ENCODE results near the gene SYPL2.

SYPL2 gene

GRCh38 chr1:109493805-109494539 is 27.6 kb downstream of the SYPL2 start, which contains the start of gene CYB561D1:
Gene CYB561D1 (plus strand): TSS chr1:109494094. CDS start chr1:109494140, 46 bp downstream.
- peak; percentile 67 for DNase-seq

DNA sequence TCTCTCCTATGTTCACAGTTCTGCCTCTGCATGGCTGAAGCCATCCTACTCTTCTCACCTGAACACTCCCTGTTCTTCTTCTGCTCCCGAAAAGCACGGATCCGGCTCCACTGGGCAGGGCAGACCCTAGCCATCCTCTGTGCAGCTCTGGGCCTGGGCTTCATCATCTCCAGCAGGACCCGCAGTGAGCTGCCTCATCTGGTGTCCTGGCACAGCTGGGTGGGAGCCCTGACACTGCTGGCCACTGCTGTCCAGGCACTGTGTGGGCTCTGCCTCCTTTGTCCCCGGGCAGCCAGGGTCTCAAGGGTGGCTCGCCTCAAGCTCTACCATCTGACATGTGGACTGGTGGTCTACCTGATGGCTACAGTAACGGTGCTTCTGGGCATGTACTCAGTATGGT is 29.4 kb downstream of the SYPL2 start:
- DNase-seq = no peak

DNA sequence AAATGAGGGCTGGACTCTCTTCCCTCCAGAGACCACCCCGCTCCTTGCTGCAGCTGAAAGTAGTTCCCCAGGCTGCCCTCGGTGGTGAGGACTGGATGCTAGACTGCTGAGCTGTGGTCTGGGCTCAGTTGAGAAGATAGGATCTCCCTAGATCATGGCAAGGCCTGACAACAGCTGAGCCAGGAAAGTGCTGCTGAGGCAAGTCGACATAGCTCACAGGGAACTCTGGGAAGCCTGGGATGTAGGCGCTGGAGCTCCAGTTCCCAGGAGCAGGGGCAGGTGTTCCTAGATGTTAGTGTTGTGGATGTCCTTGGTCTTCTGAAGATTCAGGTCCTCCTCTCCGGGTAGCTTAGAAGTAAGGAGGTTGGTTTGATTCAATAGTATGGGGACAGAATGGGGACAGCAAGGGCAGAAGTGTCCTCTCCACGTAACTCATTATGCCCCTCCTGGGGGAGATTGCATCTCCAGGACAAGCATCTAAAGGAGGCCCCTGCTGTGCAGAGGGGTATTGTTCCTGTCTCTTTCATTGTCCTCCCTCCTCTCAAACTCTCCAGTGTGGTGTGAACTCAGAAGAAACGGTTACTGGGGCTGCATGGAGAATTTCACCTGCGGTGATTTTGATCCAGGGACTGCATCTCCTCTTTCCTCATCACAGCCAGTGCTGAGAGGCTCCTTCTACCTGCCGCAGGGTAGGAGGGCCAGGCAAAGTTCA is 31.3 kb downstream of the SYPL2 start:
- no peak for DNase-seq

DNA sequence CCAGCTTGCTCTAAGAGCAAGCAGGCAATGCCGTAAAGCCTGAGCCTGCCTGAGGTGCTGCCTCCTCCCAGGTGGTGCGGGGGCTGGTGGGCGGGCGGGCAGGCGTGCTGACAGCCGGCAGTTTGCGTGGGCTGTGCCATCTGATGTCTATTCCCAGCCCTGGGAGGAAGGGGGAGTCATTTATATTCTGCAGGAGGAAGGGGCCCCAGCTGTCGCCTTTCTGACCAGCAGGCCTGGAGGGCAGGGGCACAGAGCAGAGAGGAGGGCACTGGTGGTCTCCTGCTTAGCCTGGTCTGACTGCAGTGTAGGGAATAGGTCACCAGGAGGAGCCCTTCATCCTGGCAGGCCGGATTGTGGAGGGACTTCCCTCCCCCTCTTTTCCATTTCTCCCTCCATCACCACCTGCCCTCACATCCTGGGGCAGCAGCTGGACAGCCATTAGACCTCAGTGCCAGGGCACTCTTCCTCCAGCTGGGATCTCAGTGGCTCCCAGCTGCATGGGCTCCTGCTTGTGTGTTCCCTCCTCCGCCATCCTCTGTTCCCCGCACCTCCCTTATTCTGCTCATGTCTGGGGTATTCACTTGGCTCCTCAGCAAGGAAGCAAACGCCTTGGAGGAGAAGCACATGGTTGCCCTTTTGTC is 31.9 kb downstream of the SYPL2 start:
- DNase-seq = no peak

- no peak for DNase-seq
Observed at GRCh38 chr1:109499081-109499480, 32.7 kb downstream of the SYPL2 start.

- DNase-seq = no peak
Observed at GRCh38 chr1:109499661-109500536, 33.6 kb downstream of the SYPL2 start.

DNA sequence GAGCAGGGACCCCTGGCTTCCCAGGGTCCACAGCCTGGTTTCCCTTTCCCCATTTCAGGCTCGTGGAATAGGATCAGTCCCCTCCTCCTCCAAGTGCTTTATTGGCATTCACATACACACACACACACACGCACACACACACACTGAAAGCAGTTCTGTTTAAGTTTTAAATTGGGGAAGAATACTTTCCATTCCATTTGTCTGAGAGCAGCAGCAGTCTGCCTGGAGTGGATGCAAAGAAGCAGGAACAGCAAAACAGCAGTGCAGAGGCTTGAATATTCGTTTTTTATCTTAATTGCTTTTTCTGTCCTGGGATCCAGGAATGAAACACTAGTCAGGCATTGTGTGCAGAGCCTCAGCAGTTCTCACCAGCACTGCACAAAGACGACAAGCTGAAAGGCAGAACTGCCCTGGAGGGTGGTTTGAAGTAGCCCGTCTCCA is 34.6 kb downstream of the SYPL2 start:
- no peak for DNase-seq

DNA sequence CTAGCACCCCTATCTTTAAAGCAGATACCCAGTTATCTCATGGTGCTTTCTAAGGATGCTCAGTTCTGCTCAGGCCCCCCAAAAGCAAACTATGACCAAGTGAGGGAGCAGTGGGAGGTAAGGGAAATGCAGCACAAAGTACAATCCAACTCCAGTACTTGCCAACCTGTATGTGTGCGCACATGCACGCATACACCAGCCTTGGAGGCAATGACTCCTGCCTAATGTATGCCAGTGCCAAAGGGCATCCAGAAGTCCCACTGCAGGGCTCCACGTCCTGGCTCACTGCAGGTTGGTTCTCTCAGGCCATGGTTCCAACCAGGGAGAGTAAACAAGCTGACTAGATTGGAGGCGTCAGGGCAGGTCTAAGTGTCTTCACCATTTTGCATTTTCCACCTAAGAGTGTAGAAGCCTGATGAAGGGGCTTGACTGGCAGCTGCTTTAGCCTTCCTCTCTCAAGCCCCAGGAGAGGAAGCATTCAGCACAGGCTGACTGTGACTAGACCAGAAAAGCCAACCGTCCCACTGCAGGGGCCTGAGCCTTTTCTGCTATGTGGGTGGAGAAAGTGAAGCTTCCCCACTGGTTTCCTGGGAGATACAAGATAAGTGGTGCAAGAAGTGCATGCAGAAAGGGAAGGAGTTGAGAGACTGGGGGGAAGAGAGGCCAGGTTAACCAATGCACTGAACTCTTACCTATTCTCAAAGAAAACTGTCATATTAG is 35.5 kb downstream of the SYPL2 start:
- no peak for DNase-seq

- no peak for DNase-seq
Observed at GRCh38 chr1:109502364-109502851, 36.1 kb downstream of the SYPL2 start.

GRCh38 chr1:109503935-109504334 is 37.6 kb downstream of the SYPL2 start:
- no peak for DNase-seq

- DNase-seq = no peak
Observed at GRCh38 chr1:109504974-109505373, 38.6 kb downstream of the SYPL2 start.

DNA sequence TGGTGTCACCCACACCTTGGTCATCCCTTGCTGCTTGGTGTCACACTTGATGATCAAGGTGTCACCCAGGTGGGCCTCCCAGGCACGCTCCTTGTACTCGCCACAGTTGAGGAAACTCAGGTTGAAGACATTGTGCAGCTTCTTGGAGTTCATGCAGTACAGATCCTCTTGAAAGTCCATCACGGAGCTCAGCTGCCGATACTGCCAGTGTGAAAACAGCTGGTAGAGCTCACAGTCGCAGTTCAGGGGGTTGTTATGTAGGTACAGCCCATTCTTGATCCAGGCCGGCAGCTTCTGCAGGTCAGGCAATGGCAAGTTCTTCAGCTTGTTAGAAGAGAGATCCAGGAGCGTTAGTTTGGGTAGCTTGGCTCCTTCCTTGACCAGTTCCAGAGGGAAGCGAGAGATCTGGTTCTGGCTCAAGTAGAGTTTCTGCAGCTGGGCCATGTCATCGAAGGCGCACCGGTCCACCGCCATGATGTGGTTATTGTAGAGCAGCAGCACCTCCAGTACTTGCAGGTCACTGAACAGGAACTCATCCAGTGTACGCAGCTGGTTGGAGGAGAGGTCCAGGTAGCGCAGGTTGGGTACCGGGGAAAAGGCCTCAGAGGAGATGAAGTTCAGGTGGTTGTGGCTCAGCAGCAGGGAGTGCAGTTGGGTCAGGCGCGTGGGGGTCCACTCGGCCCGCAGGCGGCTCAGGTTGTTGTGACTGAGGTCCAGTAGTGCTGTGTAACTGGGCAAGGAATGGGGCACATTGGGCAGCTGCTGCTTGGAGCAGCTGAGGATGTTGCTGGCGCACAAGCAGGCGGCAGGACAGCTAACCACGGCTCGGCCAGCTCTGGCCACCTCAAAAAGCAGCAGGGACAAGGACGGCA is 41.9 kb downstream of the SYPL2 start:
- no peak for DNase-seq

DNA sequence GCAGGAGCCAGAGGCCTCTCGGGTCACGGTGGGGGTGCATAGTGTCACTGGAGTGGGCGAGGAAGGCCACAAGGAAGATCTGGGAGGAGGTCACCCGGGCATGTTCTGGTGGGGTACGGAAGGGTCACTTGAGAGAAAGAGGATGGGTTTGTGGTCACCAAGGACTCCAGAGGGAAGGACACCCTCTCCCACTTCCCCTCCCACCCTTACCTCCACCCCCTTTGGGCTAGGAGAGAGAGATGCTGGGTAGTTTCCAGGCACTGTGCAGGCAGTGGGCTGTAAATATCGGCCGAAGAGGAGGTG is 42.5 kb downstream of the SYPL2 start:
- DNase-seq = no peak

DNA sequence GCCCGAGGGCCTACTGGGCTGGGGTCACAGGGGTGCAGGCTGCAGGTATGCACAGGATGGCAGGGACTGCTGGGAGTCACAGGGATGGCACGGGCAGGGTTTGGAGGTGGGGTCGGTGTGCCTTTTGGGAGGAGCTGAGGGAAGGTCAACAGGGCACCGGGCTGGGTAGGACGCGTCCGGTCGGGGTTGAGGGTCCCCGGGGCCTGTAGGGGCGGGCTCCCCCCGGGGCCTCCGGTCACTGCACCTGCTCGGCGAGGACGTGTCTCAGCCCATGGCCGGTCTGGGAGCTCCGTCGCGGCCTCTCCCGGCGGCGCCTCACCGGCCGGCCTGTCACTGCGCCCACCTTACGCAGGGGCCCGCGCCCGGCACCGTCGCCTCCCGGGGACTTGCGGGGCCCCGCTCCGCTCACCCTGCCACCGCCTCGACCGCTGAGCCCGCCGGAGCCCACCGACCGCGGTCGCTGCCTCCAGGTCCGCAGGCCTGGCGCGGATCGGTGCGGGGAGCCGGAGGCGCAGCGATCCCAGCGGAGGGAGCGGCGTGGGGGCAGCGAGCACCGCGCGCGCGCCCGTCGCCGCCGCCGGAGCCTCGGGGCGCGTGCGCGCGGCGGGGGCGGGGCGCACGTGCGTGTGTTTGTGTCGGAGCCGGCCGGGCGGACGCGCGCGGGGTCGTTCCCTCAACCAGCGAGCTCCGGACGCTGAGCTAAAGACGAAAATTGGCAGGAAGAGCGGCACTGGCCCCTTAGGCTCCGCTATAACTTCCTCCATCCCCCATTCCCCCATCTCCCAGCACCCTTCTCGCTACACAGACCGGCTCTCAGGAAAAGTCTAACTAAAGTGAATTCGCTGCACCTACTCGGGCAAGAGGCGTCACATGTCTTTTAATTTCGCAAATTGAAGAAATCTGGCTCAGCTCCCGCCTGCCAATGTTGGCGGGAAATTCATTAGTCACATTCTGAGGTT is 43.1 kb downstream of the SYPL2 start, which contains the start of gene AMIGO1:
Gene AMIGO1 (minus strand): TSS at position 552 of the 959 bp plus-strand sequence. CDS start 815 bp downstream, outside the sequence.
- DNase-seq = peak; percentile 42

DNA sequence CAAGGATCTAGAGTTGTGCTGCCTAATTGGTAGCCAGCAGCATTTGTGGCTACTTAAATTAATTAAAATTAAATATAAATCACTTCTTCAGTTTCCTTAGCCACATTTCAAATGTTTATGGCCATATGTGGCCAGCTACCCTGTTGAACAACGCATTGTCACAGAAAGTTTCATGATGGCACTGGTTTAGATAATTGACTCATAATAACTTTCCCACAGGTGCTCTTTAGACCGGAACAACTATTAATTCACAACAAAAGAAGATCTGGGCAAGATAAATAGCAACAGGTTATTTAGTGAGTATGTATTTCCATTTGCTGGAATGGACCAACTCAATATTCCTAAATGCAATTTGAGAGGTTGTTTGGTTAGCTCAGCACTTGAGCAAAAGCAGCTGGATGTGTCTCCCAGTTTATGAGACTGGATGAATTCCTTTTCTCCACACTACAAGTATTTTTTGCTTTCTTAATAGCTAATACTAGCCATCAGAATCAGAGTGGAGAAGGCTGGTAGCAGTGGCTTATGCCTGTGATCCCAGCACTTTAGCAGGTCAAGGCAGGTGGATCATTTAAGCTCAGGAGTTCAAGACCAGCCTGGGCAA is 46.9 kb downstream of the SYPL2 start:
- no peak for DNase-seq

DNA sequence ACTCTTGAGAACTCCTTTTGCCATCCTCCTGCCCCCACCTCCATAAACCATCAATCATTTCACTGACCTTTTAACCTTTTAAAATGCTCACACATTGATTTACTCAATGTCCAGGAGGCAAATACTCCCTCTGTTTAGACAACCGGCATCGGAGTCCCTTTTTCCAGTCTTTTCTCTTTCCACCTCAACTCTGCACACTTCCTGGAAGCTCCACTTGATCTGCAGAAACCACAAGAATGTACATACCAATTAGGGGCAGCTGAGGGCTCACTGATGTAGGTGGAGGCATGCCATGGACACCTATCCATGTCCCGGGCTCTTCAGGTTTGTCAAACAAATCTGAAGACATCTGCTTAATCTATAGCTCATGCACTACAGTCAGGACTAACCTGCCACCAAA is 48.5 kb downstream of the SYPL2 start:
- no peak for DNase-seq

DNA sequence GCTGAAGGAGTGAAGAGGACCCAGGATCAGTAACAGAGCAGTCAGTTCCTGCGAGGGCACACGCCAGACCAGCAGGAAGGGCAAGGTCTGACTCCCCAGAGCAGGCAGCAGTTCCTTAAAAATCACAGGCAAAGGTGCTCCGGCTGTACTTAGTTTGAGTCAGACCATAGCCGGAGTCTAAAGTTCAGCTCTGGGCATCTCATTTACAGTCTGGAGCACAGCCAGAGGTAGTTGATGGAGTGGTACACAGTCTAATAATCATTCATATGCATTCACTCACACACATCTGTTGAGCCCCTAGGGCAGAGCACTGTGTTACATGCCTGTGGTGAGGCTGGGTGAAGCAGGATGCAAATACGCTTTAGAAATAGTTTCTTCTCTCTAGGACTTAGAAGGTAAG is 50.5 kb downstream of the SYPL2 start:
- no peak for DNase-seq

- no peak for DNase-seq
Observed at GRCh38 chr1:109517337-109517736, 51.0 kb downstream of the SYPL2 start.

Data from NCI-H748 treated with DMSO at 0.1 percent for 48 hours (cell line).